GM18498 (cell line): ENCODE measurements around the gene STX8.
"Not testable (repeated sequence)": the region's sequence is repeated elsewhere in the genome, so short reads cannot be mapped to it uniquely, and the experiment has no call there.

ENCODE experiments used
- ATAC-seq: cut with Tn5 transposase; IDR thresholded peaks from one replicate; pipeline ENCODE4 v1.9.1; 2021; ENCODE audit warnings: mild to moderate bottlenecking, moderate library complexity; ENCODE audit not compliant: unreplicated experiment

Gene STX8

DNA sequence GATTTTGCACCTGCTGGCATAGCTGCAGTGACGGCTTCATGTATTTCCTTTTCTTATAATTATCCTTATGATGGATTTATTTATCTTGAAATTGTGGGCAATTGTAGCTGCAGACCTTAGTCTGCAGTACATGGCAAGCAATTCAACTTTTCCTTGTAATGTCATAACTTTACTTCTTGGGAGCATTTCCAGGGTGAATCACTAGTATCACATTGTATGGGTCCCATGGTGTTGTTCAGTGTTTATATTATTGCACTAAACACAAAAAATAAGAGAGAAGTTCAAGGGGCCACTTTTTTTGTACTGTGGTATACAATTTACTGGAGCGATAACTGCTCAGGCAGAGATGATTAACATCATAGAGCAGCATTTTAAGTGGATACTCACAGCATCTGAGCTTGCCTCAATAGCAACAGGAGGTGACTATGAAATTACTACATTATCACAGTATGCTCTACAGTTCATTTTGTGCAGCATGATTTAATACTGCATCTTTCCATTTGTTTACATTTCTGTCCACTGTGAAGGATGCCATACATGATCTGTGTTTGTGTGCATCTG, 169.5 kb downstream of the STX8 start:
- ATAC-seq = no peak

GRCh38 chr17:9403257-9403656, 172.4 kb downstream of the STX8 start:
- no peak for ATAC-seq

- ATAC-seq = no peak
Measured at GRCh38 chr17:9402590-9403199, 172.9 kb downstream of the STX8 start.

GRCh38 chr17:9401434-9401833, 174.2 kb downstream of the STX8 start:
- no peak for ATAC-seq

DNA sequence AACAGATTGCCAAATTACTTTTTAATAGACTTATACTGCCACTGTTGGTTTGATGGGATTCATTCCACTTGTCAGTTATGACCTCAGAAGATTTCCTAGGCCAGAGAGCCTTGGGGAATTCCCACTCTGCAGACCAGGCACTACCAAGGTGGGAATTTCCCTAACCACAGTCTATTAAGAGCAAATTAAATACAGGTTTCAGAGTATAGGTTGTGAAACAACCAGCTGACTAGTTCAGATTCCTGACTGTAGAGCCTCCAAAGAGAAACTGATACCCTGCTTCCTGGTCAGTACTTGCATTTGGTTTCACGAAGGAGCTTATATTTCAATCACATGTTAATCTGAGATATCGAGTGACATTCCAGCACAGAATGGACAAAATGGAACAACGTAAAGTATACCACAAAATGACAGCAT, 186.5 kb downstream of the STX8 start:
- ATAC-seq = peak; percentile 68

GRCh38 chr17:9386401-9386800, 189.2 kb downstream of the STX8 start:
- no peak for ATAC-seq

DNA sequence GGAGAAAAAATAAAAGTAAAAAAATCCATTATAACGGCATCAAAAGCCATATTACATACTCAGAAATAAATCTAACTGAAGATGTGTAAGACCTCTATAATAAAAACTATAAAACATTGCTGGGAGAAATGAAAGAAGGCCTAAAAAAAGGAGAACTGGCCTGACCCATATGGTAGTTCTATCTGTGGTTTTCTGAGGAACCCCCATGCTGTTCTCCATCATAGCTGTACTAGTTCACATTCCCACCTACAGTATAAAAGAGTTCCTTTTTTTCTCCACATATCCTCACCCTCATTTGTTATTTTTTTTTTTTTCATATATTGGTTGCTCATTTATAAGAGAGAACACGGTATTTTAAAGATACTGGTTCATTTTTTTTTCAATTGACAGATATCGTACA, 191.8 kb downstream of the STX8 start:
- no peak for ATAC-seq

DNA sequence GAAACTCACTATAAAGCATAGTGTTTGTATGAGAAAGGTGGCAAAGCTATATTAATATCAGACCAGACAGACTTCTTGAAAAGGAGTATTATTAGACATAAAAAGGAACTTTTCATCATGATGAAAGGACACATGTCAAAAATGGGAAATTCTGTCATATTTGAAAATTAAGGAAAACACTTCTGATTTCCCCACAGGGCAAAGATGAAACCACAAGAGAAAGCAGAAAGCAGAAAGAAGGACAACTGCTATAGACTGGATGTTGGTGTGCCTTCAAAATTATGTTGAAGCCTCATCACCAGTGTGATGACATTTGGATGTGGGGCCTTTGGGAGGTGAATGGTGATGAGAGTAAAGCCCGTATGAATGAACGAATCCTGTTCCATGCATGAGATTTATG, 193.0 kb downstream of the STX8 start:
- no peak for ATAC-seq

DNA sequence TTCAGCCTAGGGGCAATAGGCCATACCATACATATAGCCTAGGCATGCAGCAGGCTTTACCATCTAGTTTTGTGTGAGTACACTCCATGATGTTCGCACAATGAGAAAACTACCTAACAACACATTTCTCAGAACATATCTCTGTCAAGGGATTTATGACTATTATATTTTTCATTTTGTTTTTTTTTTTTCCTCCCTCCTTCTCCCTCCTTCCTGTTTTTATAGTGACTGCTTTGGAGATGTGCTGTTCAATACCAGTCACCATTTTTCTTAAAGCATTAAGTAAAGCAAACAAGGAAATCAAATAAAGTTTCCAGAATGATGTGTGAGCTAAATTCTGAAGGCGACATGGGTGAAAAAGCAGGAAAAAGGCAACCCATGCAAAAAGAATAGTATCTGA, 194.6 kb downstream of the STX8 start:
- ATAC-seq = no peak

GRCh38 chr17:9380361-9380760, 195.3 kb downstream of the STX8 start:
- ATAC-seq = no peak

GRCh38 chr17:9376177-9376576, 199.4 kb downstream of the STX8 start:
- not testable (repeated sequence) for ATAC-seq

GRCh38 chr17:9371019-9371418, 204.6 kb downstream of the STX8 start:
- ATAC-seq = no peak

GRCh38 chr17:9370467-9370866, 205.2 kb downstream of the STX8 start:
- no peak for ATAC-seq

DNA sequence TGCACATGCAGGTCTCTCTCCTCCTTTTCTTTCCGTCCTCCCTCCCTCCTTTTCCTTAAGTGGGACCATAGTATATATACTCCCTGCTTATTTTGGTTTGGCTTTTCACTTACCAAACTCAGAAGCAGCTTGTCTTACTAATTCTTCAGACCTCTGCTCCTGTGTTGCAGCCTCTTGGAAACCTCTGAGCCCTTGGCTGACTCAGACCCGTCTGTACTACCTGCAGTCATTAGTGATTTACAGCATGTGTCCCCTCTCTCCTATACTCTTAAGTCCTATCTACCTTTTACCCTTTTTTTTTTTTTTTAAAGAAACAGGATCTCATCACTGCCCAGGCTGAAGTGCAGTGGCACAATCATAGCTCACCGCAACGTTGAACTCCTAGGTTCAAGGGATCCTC, 207.0 kb downstream of the STX8 start:
- ATAC-seq = no peak

- no peak for ATAC-seq
Measured at GRCh38 chr17:9367156-9367555, 208.5 kb downstream of the STX8 start.

GRCh38 chr17:9364837-9365430, 210.7 kb downstream of the STX8 start:
- no peak for ATAC-seq

GRCh38 chr17:9363440-9364350, 211.9 kb downstream of the STX8 start:
- no peak for ATAC-seq

GRCh38 chr17:9361188-9361955, 214.2 kb downstream of the STX8 start:
- no peak for ATAC-seq

- ATAC-seq = no peak
Measured at GRCh38 chr17:9360677-9361081, 214.9 kb downstream of the STX8 start.

- ATAC-seq = no peak
Measured at GRCh38 chr17:9356488-9356911, 219.1 kb downstream of the STX8 start.

DNA sequence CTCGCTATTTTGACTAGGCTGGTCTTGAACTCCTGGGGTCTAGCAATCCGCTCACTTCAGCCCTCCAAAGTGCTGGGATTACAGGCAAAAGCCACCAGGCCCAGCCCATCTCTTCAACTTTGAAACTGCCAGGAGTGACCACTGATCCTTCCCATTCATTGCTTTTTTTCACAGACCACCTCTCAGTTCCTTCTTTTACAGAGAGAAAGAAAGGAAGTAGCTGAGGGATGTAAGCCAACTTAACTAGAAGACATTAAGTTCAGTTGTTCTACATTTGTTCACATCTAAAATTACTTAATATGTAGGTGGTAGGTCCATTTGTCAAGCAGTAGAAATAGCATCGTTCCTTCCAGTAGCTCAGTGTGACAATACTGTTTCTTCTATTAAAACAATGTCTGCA, 219.8 kb downstream of the STX8 start:
- no peak for ATAC-seq
